HL-60 (cell line): ENCODE results near the gene CCPG1.
"Not testable (repeated sequence)": the region's sequence is repeated elsewhere in the genome, so short reads cannot be mapped to it uniquely, and the experiment has no call there.

Source experiments
- DNase-seq, 2 experiments: peaks; one replicate each; pipeline ENCODE4 v3.0.0-alpha.2; 2010 to 2020; ENCODE audit warnings: low read depth in 1 of 2, low spot score in 1 of 2
- H3K27ac ChIP-seq: fragments of 250-450 bp; sonication (Bioruptor Pico); replicated peaks from 2 replicates; pipeline ENCODE4 v1.5.1; 2020; ENCODE audit warnings: mild to moderate bottlenecking, moderate library complexity
- H3K27me3 ChIP-seq: fragments of 250-450 bp; sonication (Bioruptor Pico); 2 replicates; pipeline ENCODE4 v1.5.1; 2021; ENCODE audit warnings: mild to moderate bottlenecking, moderate library complexity; ENCODE audit not compliant: insufficient read depth, poor library complexity, severe bottlenecking
- H3K4me3 ChIP-seq: replicated peaks from 2 replicates; pipeline ENCODE4 v1.5.1; 2011; ENCODE audit warnings: mild to moderate bottlenecking, control low read depth, low read length; ENCODE audit not compliant: insufficient read depth
- GABPA ChIP-seq: IDR thresholded peaks from 2 replicates; pipeline ENCODE4 v1.6.1; 2012; ENCODE audit warnings: low read depth
- POLR2AphosphoS5 ChIP-seq: IDR thresholded peaks from 2 replicates; pipeline ENCODE4 v1.6.1; 2012; ENCODE audit warnings: low read depth
- SPI1 ChIP-seq: IDR thresholded peaks from 2 replicates; pipeline ENCODE4 v1.6.1; 2012; ENCODE audit warnings: low read depth, mild to moderate bottlenecking, borderline replicate concordance
- TF ChIP-seq, protein P1 (sequence below): IDR thresholded peaks from 2 replicates; pipeline ENCODE4 v1.6.1; 2012; ENCODE audit warnings: low read depth; ENCODE audit not compliant: insufficient replicate concordance
- TF ChIP-seq, protein P2 (sequence below): IDR thresholded peaks from one replicate; pipeline ENCODE4 v1.5.1; 2011; ENCODE audit warnings: low read length, control low read depth, inconsistent platforms; ENCODE audit not compliant: insufficient read depth

The CCPG1 gene

DNA sequence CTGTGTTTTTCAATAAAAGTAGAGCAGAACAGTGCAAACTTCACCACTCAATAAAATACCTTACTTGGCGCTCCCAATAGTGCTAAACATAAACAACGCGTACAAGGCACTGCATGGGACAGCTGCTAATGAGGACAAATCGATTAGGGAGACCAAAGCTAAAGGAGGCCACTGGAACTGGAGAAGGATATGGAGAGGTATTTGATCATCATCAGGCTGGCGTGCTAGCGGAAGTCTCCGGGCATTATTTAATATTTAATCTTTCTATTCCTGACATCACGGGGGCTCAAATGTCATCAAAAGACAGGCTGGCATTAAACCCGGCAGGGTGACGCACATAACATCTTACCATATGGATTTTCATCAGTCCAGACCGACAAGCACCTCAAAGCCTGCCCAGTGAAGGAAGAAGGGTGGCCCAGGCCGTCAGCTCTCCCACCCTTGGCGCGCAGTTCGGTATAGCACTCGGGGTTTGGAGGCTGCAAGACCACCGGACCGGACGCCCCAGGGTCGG is 604 bp downstream of the CCPG1 start:
- peak overlapping the region; percentile 88 for H3K4me3 ChIP-seq
- TF ChIP-seq, protein P1, sequence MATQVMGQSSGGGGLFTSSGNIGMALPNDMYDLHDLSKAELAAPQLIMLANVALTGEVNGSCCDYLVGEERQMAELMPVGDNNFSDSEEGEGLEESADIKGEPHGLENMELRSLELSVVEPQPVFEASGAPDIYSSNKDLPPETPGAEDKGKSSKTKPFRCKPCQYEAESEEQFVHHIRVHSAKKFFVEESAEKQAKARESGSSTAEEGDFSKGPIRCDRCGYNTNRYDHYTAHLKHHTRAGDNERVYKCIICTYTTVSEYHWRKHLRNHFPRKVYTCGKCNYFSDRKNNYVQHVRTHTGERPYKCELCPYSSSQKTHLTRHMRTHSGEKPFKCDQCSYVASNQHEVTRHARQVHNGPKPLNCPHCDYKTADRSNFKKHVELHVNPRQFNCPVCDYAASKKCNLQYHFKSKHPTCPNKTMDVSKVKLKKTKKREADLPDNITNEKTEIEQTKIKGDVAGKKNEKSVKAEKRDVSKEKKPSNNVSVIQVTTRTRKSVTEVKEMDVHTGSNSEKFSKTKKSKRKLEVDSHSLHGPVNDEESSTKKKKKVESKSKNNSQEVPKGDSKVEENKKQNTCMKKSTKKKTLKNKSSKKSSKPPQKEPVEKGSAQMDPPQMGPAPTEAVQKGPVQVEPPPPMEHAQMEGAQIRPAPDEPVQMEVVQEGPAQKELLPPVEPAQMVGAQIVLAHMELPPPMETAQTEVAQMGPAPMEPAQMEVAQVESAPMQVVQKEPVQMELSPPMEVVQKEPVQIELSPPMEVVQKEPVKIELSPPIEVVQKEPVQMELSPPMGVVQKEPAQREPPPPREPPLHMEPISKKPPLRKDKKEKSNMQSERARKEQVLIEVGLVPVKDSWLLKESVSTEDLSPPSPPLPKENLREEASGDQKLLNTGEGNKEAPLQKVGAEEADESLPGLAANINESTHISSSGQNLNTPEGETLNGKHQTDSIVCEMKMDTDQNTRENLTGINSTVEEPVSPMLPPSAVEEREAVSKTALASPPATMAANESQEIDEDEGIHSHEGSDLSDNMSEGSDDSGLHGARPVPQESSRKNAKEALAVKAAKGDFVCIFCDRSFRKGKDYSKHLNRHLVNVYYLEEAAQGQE: no peak
- TF ChIP-seq SPI1 (no peak), POLR2AphosphoS5 (no peak)
- H3K27me3 ChIP-seq: no peaks in the 10 kb centered on the region
- H3K27ac ChIP-seq: peak overlapping the region; percentile 74
- no peak for DNase-seq

DNA sequence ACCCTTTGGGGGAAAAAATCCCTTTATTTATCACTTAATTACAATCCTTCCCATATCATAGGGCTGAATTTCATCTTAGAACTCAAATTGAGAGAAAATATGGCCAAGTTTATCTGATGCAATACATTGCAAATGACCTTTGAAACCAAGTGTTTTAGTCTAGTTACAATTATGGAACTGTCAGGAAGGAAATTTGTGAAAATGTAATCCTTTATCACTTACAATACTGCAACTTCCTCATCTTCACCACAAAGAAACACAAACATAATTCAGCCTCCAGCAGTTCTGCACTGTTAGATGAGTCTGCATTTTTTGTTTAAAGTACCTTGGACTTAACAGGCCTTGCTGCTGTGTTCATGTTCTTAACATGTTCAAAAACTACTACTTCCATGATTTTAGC is 4.6 kb downstream of the CCPG1 start:
- Histone ChIP-seq H3K27me3 (no peaks in the 10 kb centered on the region), H3K27ac (peak overlapping the region; percentile 83), H3K4me3 (no peak overlapping the region)
- DNase-seq: peak; percentile 71 to 84
- TF ChIP-seq POLR2AphosphoS5 (peak; percentile 30; the same call in 1 of the 2 replicates), SPI1 (peak; percentile 72; the same call in 1 of the 2 replicates)
- TF ChIP-seq, protein P2, sequence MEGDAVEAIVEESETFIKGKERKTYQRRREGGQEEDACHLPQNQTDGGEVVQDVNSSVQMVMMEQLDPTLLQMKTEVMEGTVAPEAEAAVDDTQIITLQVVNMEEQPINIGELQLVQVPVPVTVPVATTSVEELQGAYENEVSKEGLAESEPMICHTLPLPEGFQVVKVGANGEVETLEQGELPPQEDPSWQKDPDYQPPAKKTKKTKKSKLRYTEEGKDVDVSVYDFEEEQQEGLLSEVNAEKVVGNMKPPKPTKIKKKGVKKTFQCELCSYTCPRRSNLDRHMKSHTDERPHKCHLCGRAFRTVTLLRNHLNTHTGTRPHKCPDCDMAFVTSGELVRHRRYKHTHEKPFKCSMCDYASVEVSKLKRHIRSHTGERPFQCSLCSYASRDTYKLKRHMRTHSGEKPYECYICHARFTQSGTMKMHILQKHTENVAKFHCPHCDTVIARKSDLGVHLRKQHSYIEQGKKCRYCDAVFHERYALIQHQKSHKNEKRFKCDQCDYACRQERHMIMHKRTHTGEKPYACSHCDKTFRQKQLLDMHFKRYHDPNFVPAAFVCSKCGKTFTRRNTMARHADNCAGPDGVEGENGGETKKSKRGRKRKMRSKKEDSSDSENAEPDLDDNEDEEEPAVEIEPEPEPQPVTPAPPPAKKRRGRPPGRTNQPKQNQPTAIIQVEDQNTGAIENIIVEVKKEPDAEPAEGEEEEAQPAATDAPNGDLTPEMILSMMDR: no peak

DNA sequence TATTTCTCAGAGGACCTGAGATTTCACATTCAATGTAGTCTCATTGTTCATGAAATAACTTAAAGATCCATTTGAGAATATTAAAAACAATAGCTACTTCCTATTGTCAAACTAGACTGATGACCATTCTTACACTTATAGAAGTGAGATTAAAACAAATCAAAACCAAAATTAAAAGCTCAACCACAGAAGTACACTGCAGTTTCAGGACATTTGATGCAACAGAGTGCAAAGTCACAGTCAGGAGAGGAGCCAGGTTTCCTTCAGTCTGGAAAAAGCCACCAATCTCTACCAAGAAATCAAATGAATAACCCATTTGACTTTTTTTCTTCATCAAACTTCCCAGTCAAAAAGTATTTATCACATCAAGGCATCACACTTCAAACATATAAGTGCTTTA is 5.5 kb downstream of the CCPG1 start:
- H3K27ac ChIP-seq: peak overlapping the region; percentile 83
- TF ChIP-seq POLR2AphosphoS5 (no peak), GABPA (no peak), SPI1 (no peak)
- TF ChIP-seq, protein P1: no peak
- TF ChIP-seq, protein P2: no peak
- H3K27me3 ChIP-seq: no peaks in the 10 kb centered on the region
- H3K4me3 ChIP-seq: no peak overlapping the region
- DNase-seq: no peak

DNA sequence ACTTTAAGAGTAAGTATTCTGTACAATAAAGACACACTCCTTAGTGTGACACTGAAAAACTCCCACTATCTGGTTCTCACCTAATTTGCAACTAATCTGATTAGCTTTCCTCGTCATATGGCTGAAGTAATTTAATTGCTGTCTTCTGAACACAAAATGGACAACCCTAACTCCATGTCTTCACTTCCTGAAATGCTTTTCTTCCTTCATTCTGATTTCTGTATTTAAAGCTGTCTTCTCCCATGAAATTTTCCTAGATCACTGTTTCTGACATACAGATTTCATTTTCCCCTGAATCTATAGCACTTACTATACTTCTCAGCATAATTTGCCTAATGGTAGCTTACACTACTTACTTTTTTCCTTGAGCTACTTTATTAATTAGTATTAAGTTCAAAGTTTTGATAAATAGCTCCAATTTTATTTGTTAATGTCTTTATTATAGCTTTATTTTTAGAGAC is 6.3 kb downstream of the CCPG1 start:
- TF ChIP-seq, protein P2: no peak
- TF ChIP-seq SPI1: no peak
- no peak for TF ChIP-seq GABPA
- no peak for TF ChIP-seq POLR2AphosphoS5
- TF ChIP-seq, protein P1: no peak
- Histone ChIP-seq H3K27ac (peak overlapping the region; percentile 83), H3K4me3 (no peak overlapping the region), H3K27me3 (no peaks in the 10 kb centered on the region)
- DNase-seq: no peak

DNA sequence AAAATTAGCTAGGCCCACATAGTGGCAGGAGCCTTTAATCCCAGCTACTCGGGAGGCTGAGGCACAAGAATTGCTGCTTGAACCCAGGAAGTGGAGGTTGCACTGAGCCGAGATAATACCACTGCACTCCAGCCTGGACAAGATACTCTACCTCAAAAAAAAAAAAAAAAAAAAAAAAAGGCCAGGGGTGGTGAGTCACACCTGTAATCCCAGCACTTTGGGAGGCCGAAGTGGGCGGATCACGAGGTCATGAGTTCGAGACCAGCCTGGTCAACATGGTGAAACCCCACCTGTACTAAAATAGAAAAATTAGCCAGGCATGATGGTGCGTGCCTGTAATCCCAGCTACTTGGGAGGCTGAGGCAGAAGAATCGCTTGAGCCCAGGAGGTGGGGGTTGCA is 8.1 kb downstream of the CCPG1 start:
- not testable (repeated sequence) for H3K4me3 ChIP-seq, H3K27me3 ChIP-seq, DNase-seq, H3K27ac ChIP-seq
